ENCODE results near the gene DENND5B. TPM values are rescaled to one million over a fixed set of nuclear protein-coding genes. Genes with fewer than 3 reads are reported as not detected.
"Not testable (repeated sequence)": the region's sequence is repeated elsewhere in the genome, so short reads cannot be mapped to it uniquely, and the experiment has no call there.

The DENND5B gene
- total RNA-seq, 2 donors from 2014 or later = 6.9 to 32.3 TPM

DNA sequence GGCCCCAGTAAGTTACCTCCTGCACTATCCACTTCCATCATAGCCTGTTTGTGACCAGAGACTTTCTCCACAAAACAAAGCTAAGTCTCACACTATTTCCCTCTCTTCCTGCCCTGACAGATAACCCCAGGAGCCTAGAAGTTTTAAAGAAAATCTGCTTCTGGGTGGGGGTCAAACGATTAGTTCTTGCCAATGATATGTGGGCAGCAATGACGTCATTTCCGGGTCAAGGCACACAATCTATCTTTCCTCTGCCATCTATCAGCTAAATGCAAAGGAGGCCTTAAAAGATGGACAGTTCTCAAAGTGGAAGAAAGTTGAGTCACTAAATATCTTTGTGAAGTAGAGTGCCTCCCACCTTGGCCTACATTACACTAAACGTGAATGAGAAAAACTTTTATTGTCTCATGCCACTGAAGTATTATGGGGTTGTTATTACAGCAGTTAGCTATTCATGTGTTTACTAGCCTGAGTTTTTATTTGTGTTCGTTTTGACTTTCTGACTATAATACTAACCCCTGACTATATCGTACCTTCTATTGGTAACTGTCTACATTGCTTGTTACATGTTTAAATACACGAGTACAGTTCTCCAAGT lies 86.2 kb downstream of the DENND5B start:
- Histone ChIP-seq H3K4me1 (replicated peaks) (no peaks in the 10 kb centered on the region), H3K27ac (no peak overlapping the region), H3K4me3 (no peak overlapping the region), H3K9me3 (no peaks in the 10 kb centered on the region), H3K36me3 (no peaks in the 10 kb centered on the region), H3K27me3 (replicated peaks; ENCODE audit: insufficient read depth) (no peaks in the 10 kb centered on the region)
- 97% methylated on average over 7 of the region's 7 CpGs for WGBS
- no peak for DNase-seq (ENCODE audit: low spot score)
- intact Hi-C loops (cut with DNase I) = no loop called here
- no peak for TF ChIP-seq POLR2A (IDR thresholded peaks at IDR 0.05)
- TF ChIP-seq, protein P1, sequence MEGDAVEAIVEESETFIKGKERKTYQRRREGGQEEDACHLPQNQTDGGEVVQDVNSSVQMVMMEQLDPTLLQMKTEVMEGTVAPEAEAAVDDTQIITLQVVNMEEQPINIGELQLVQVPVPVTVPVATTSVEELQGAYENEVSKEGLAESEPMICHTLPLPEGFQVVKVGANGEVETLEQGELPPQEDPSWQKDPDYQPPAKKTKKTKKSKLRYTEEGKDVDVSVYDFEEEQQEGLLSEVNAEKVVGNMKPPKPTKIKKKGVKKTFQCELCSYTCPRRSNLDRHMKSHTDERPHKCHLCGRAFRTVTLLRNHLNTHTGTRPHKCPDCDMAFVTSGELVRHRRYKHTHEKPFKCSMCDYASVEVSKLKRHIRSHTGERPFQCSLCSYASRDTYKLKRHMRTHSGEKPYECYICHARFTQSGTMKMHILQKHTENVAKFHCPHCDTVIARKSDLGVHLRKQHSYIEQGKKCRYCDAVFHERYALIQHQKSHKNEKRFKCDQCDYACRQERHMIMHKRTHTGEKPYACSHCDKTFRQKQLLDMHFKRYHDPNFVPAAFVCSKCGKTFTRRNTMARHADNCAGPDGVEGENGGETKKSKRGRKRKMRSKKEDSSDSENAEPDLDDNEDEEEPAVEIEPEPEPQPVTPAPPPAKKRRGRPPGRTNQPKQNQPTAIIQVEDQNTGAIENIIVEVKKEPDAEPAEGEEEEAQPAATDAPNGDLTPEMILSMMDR (IDR thresholded peaks at IDR 0.05) = no peak
- no peak for TF ChIP-seq POLR2AphosphoS5 (IDR thresholded peaks at IDR 0.05)

DNA sequence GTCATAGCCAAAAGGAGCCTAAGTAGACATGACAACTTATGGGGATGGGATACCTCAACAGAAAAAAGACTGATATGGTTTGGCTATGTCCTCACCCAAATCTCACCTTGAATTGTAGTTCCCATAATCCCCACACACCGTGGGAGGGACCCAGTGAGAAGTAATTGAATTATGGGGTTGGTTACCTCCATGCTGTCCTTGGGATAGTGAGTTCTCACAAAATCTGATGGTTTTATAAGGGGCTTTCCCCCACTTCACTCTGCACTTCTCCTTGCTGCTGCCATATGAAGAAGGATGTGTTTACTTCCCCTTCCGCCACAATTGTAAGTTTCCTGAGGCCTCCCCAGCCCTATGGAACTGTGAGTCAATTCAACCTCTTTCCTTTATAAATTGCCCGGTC lies 89.9 kb downstream of the DENND5B start:
- H3K27ac ChIP-seq; DNase-seq (ENCODE audit: low spot score); H3K36me3 ChIP-seq; H3K4me1 ChIP-seq (replicated peaks); H3K9me3 ChIP-seq; H3K27me3 ChIP-seq (replicated peaks; ENCODE audit: insufficient read depth); H3K4me3 ChIP-seq; intact Hi-C loops (cut with DNase I): not testable (repeated sequence)
- WGBS = 92% methylated on average over 3 of the region's 3 CpGs

DNA sequence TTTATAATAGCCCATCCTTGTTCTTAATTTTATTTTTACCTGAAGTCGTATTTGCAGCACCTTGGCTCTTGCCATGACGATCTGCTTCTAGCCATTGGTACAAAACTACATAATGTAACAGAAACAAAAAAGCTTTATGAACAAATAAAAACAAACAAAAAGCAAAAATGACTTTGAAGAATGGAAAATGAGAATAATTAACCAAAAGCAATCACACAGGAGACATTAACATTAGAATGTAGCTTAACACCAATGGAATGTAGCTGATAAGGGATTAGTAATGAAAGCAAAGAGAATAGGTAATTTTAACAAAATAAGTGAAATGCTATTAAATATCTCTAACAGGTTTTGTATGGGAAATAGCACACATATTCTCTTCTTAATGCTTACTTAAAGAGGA lies 91.4 kb downstream of the DENND5B start:
- 69% methylated on average over 2 of the region's 2 CpGs for WGBS
- no peaks in the 10 kb centered on the region for H3K27me3 ChIP-seq (replicated peaks; ENCODE audit: insufficient read depth)
- no peaks in the 10 kb centered on the region for H3K4me1 ChIP-seq (replicated peaks)
- DNase-seq (ENCODE audit: low spot score) = no peak
- no peak overlapping the region for H3K4me3 ChIP-seq
- H3K27ac ChIP-seq = no peak overlapping the region
- intact Hi-C loops (cut with DNase I) = no loop called here
- H3K9me3 ChIP-seq = no peaks in the 10 kb centered on the region
- TF ChIP-seq, protein P1 (IDR thresholded peaks at IDR 0.05) = no peak
- no peak for TF ChIP-seq POLR2A (IDR thresholded peaks at IDR 0.05)
- TF ChIP-seq POLR2AphosphoS5 (IDR thresholded peaks at IDR 0.05) = no peak
- no peaks in the 10 kb centered on the region for H3K36me3 ChIP-seq

DNA sequence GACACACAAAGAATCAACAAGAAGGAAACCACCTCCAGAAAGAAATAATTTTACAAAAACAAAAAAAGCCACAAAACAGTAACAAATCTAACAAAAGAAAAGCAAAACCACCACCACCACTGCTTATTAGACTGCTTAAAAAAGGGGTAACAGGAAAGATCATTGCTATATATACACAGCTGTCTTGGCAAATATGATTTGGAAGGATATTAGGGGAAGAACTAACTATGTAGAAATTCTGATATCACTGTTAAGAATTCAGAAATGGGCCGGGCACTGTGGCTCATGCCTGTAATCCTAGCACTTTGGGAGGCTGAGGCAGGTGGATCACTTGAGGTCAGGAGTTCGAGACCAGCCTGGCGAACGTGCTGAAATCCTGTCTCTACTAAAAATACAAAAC lies 92.5 kb downstream of the DENND5B start:
- no peak overlapping the region for H3K27ac ChIP-seq
- H3K36me3 ChIP-seq = no peaks in the 10 kb centered on the region
- H3K4me1 ChIP-seq (replicated peaks) = no peaks in the 10 kb centered on the region
- intact Hi-C loops (cut with DNase I) = no loop called here
- no peak overlapping the region for H3K4me3 ChIP-seq
- H3K27me3 ChIP-seq (replicated peaks; ENCODE audit: insufficient read depth) = no peaks in the 10 kb centered on the region
- WGBS = 65% methylated on average over 4 of the region's 4 CpGs
- DNase-seq (ENCODE audit: low spot score) = no peak
- no peaks in the 10 kb centered on the region for H3K9me3 ChIP-seq
- TF ChIP-seq, protein P1 (IDR thresholded peaks at IDR 0.05) = no peak
- TF ChIP-seq POLR2A (IDR thresholded peaks at IDR 0.05) = no peak
- TF ChIP-seq POLR2AphosphoS5 (IDR thresholded peaks at IDR 0.05) = no peak

DNA sequence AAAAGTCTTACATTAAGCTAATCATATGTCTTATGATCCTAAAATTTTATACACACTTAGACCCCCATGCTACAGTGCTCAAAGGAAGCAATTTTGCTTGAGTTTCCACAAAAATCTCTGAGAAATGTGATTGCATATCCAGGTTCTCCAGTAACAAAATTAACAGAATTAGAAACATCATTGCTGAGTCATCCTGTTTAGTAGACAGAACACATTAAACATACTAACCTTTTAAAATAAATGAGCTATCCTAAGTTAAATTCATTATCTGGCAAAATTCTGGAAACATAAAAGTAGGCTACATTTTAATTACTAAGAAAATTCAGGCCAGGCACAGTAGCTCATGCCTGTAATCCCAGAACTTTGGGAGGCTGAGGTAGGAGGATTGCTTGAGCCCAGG lies 94.7 kb downstream of the DENND5B start:
- H3K9me3 ChIP-seq = no peaks in the 10 kb centered on the region
- H3K4me1 ChIP-seq (replicated peaks) = no peaks in the 10 kb centered on the region
- intact Hi-C loops (cut with DNase I) = no loop called here

More for the DNA sequence above, 94.7 kb downstream of the DENND5B start:
- H3K36me3 ChIP-seq = no peaks in the 10 kb centered on the region
- H3K4me3 ChIP-seq = no peak overlapping the region
- H3K27me3 ChIP-seq (replicated peaks; ENCODE audit: insufficient read depth) = no peaks in the 10 kb centered on the region
- H3K27ac ChIP-seq = no peak overlapping the region
- TF ChIP-seq POLR2A (IDR thresholded peaks at IDR 0.05) (no peak), POLR2AphosphoS5 (IDR thresholded peaks at IDR 0.05) (no peak)
- TF ChIP-seq, protein P1 (IDR thresholded peaks at IDR 0.05) = no peak
- no peak for DNase-seq (ENCODE audit: low spot score)
